Adrenal gland (tissue), 5 donors: ENCODE results near the gene LACRT.

Experiments
- CTCF ChIP-seq, 6 experiments: fragments of 450-650 bp in 4 of 6; fragments of 200-600 bp in 2 of 6; sonication (generic) in 1 of 6; IDR thresholded peaks; 1 replicate in 5 of 6; 2 replicates in 1 of 6; pipeline versions ENCODE4 v1.5.1 to v1.8.0; 2016 to 2021; ENCODE audit warnings: antibody characterized with exemption in 6 of 6, mild to moderate bottlenecking in 2 of 6, moderate library complexity in 1 of 6
- POLR2A ChIP-seq, 2 donors: fragments of 450-650 bp; IDR thresholded peaks; one replicate each; pipeline ENCODE4 v1.6.1; 2017; ENCODE audit warnings: antibody characterized with exemption in 2 of 2, mild to moderate bottlenecking in 2 of 2, moderate library complexity in 1 of 2
- donor health status: DM: no; HTN: no; CAD: no.

- no peak for TF ChIP-seq CTCF (IDR thresholded peaks at IDR 0.05)
- TF ChIP-seq POLR2A (IDR thresholded peaks at IDR 0.05), result no peak
These were observed 12.1 kb downstream of the LACRT start for GRCh38 chr12:54622463-54623183.
